Activated CD4-positive, CD25-positive, alpha-beta regulatory T cell treated with anti-CD3 and anti-CD28 coated beads, Interleukin-2, amount 50 U/mL, for 16 hours (primary cell): ENCODE measurements around the gene ATG14.
"Not testable (repeated sequence)": the region's sequence is repeated elsewhere in the genome, so short reads cannot be mapped to it uniquely, and the experiment has no call there.

Experiments used
- DNase-seq: peaks from one replicate; pipeline ENCODE4 v3.0.0-alpha.2; 2020; ENCODE audit warnings: low read depth, low spot score

ATG14 gene

GRCh38 chr14:55387121-55387520 lies 24.5 kb downstream of the ATG14 start:
- DNase-seq, result no peak

- DNase-seq, result no peak
Observed at GRCh38 chr14:55386037-55386808, 25.4 kb downstream of the ATG14 start.

GRCh38 chr14:55384536-55384935 lies 27.1 kb downstream of the ATG14 start:
- no peak for DNase-seq

- DNase-seq, result no peak
Observed at GRCh38 chr14:55383541-55384140, 28.0 kb downstream of the ATG14 start.

- DNase-seq, result not testable (repeated sequence)
Observed at GRCh38 chr14:55383056-55383466, 28.6 kb downstream of the ATG14 start.

GRCh38 chr14:55382483-55382882 lies 29.1 kb downstream of the ATG14 start:
- DNase-seq, result no peak

GRCh38 chr14:55381561-55381960 lies 30.1 kb downstream of the ATG14 start:
- no peak for DNase-seq

- no peak for DNase-seq
Observed at GRCh38 chr14:55381040-55381439, 30.6 kb downstream of the ATG14 start.

GRCh38 chr14:55377236-55377635 lies 34.4 kb downstream of the ATG14 start:
- no peak for DNase-seq

- no peak for DNase-seq
Observed at GRCh38 chr14:55374771-55375170, 36.9 kb downstream of the ATG14 start.

GRCh38 chr14:55373784-55374705 lies 37.6 kb downstream of the ATG14 start:
- no peak for DNase-seq

- no peak for DNase-seq
Observed at GRCh38 chr14:55372825-55373224, 38.8 kb downstream of the ATG14 start.

- DNase-seq, result no peak
Observed at GRCh38 chr14:55372423-55372822, 39.2 kb downstream of the ATG14 start.

GRCh38 chr14:55370883-55371455 lies 40.7 kb downstream of the ATG14 start:
- no peak for DNase-seq

- DNase-seq, result no peak
Observed at GRCh38 chr14:55366271-55366670, 45.4 kb downstream of the ATG14 start.

GRCh38 chr14:55361190-55361589 lies 50.4 kb downstream of the ATG14 start:
- DNase-seq, result no peak

- DNase-seq, result no peak
Observed at GRCh38 chr14:55359307-55359706, 52.3 kb downstream of the ATG14 start.

- DNase-seq, result no peak
Observed at GRCh38 chr14:55356913-55357312, 54.7 kb downstream of the ATG14 start.

- DNase-seq, result no peak
Observed at GRCh38 chr14:55355922-55356321, 55.7 kb downstream of the ATG14 start.

GRCh38 chr14:55354500-55354899 lies 57.1 kb downstream of the ATG14 start:
- DNase-seq, result peak; percentile 22

- no peak for DNase-seq
Observed at GRCh38 chr14:55353686-55354467, 57.8 kb downstream of the ATG14 start.
